Left hindlimb (tissue), 1 donor: Measurements from ENCODE around the gene STMND1.

ENCODE experiments used
- DNase-seq: peaks from one replicate; pipeline ENCODE4 v3.0.0-alpha.2; 2018

STMND1 gene

DNA sequence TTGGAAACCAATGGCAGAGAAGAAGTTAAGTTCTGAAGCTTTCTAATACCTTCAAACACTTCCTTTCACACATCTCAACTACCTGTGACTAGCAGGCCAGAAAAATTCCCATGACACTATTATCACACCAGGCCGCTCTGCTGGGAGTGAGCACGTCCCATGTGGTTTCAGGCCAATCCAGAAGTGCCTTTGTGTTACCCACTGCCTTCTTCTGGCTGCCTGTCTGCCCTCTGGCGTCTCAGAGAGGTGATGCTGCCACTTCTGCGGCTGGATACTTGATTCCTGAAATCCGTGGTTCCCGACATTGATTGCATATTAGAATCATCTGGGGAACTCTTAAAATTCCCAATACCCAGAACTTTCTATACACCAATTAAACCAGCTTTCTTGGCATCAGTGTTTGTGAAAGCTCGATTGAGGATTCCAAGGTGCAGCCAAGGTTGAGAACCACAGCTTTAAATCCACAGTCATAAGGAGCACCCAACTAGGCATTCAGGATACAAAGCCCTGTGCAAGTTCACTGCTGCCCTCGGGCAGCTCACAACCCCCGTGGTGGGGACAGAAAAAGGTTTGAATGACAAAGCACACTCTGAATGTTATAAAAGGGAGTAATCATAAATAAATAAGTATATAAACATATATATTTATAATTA lies 65.6 kb downstream of the STMND1 start:
- DNase-seq = peak; percentile 45

DNA sequence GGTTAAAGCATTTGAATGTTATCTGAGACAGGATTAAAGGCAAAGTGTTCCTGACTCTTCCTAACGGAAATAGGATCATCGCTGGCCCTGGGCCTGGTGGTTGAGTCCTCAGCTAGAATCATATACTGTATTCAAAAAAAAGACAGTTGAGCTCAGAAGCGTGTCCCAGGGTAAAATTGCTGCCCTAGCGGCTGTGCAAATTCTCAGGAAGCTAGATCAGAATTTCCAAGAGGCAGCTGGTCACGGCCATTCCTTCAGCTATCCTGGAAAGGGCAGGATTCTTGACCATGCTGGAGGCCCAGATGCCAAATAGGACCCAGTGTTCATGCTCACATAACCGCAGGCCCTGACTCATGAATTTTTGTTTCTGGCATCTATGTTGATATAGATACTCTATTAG lies 67.4 kb downstream of the STMND1 start:
- peak; percentile 53 for DNase-seq

DNA sequence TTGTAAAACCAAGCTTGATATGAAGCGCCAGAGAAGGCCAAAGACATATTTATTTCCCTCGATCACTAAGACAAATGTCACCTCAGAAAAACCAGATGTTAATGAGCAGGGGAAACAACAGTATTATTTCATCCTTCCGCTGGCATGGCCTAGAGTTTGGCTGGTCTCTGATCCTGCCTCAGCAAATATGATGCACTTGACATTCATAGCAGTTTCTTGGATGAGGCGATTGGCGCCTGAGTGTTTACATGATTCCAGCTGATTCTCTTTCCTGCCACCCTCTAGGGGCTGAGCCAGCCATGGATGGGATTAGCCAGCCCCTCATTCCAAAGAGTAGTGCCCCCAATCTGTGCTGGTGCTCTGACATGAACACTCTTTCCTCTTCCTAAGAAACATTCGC lies 67.9 kb downstream of the STMND1 start:
- no peak for DNase-seq

DNA sequence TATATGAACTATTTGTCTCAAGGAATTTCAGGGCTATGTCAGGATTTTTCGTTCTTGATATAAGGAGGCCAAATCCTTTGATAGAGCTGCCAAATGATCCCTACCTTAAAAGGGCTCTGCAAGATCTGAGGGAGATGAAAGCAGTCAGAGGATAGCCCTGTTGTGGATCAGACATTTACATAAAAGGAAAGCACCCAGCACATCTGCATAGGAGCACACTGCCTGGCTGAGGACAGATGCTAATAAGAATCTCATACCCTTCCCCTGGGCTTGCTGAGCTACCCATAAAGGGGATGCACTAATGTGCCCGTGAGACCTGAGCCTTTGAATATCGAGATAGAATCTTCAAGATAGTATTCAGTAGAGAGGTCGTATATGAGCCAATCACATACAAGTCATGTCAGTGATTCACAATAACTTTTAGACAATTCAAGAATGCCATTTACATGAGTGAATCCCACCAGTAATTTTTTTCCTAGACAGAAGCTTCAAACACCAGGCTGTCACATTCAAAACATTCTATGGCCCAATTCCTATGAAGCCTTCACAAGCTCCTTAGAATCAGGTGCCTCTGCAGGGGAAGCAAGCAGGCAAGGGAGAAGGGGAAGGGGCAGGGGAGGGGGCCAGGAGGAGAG lies 71.1 kb downstream of the STMND1 start:
- no peak for DNase-seq

DNA sequence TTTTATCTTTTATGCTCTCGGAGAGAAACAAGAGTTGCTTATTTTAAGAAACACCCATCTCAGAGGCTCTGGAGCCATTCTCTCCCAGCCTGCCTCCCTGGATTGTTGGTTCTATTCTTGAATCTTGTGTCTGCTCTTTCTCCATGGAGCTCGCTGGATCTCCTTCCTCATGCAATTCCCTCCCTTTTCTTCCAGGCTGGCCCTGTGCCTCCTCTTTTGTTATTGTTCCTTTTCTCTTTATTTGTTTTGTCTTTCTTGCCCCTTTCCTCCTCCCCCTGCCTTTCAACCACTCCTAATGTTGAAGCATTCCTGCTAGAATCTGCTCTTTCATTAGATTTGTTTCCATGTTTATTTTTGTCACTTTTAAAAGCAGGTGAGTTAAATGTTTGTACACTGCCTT lies 76.5 kb downstream of the STMND1 start:
- DNase-seq = no peak

DNA sequence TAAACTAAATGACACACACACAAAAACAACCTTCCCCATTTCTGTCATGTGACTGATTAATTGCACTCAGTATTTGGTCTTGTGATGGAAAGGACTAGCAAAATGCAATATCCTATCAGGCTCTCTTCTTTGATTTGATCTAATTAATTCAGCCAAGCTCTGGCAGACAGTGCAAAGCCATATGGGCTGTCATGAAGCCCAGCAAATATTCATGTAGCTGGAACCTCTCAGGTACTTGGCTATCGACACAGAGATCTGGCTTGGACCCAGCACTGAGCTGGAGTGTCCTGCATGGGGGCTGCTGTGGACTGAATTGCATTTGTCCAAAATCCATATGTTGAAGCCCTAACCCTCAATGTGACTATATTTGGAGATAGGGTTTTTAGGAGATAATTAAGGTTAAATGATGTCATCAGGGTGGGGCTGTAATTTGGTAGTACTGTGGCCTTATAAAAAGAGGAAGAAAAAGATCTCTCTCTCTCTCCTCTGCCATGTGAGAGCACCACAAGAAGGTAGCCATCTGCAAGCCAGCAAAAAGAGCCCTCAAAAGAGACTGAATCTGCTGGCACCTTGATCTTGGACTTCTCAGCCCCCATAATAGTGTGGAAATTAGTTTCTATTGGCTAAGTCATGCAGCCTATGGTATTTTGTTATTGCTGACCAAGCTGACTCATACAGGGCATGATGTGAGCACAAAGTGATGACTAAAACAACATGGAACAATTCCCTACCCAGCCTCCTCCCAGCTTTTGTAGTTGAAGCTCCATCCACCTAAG lies 77.1 kb downstream of the STMND1 start:
- no peak for DNase-seq

DNA sequence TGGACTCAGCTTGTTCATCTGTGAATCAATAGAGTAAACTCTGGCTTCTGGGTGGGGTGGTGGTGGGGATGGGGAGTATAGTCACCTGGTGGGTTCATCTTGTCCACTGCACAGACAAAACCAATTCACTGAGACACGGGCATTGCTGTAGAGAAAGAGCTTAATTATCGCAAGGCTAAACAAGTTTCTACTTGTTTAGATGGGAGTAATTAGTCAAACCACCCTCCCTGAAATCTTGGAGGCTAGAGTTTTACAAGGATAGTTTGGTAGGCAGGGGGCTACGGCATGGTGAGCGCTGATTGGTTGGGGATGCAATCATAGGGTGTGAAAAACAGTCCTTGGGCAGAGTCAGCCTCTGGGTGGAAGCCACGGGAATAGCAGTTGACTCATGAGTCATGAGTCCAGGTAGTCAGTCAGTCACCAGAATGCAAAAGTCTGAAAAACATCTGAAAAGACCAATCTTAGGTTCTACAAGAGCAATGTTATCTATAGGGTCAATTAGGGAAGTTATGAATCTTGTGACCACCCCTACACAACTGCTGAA lies 77.8 kb downstream of the STMND1 start:
- no peak for DNase-seq
